Ovary (tissue), 9 donors: ENCODE data around the gene BMS1. TPM values are rescaled to one million over a fixed set of nuclear protein-coding genes. Genes with fewer than 3 reads are reported as not detected.
A peak's percentile ranks its signal among the peaks of the same experiment; 100 is the strongest.

Experiments used
- DNase-seq, 5 donors: peaks; one replicate each; pipeline ENCODE4 v3.0.0-alpha.2; 2019 to 2020
- H3K27ac ChIP-seq, 2 donors: fragments of 200-600 bp; one replicate each; pipeline versions ENCODE4 v1.5.1 to v1.8.0; 2019 to 2022
- H3K27me3 ChIP-seq: fragments of 200-600 bp; one replicate; pipeline ENCODE4 v1.8.0; 2022
- H3K36me3 ChIP-seq: fragments of 200-600 bp; sonication (generic); one replicate; pipeline ENCODE4 v1.5.1; 2019
- H3K4me1 ChIP-seq: one replicate; pipeline ENCODE4 v1.8.1; 2013; ENCODE audit warnings: mild to moderate bottlenecking, moderate library complexity; ENCODE audit not compliant: insufficient read depth
- H3K4me3 ChIP-seq: fragments of 200-600 bp; sonication (generic); one replicate; pipeline ENCODE4 v1.5.1; 2017
- H3K9me3 ChIP-seq, 2 donors: fragments of 200-600 bp in 1 of 2; sonication (generic) in 1 of 2; one replicate each; pipeline versions ENCODE4 v1.5.1 to v1.8.1; 2013 to 2019; ENCODE audit warnings: mild to moderate bottlenecking in 1 of 2, moderate library complexity in 1 of 2
- CTCF ChIP-seq, 3 donors: fragments of 450-650 bp in 2 of 3; fragments of 200-600 bp in 1 of 3; IDR thresholded peaks; one replicate each; pipeline versions ENCODE4 v1.5.1 to v1.8.0; 2016 to 2022; ENCODE audit warnings: antibody characterized with exemption in 3 of 3, mild to moderate bottlenecking in 1 of 3
- EP300 ChIP-seq: sonication (generic); formaldehyde crosslinking; IDR thresholded peaks from one replicate; pipeline ENCODE4 v1.6.1; 2017; ENCODE audit warnings: antibody characterized with exemption
- POLR2A ChIP-seq: fragments of 450-650 bp; IDR thresholded peaks from one replicate; pipeline ENCODE4 v1.6.1; 2017; ENCODE audit warnings: antibody characterized with exemption, mild to moderate bottlenecking, moderate library complexity
- WGBS, 3 donors: extraction: QIAGEN DNeasy Blood & Tissue Kit in 1 of 3; methylation state at CpG; one replicate each; pipeline versions ENCODE4 v1.1.5 to v1.1.7; 2013 to 2017; 5-methylcytosine and 5-hydroxymethylcytosine counted together
- intact Hi-C, 4 donors: fragments of 100-400 bp; cut with DNase I; formaldehyde crosslinking; loops; one replicate each; pipeline versions ENCODE4 v1.11.0 to v1.15.1; 2022 to 2023
- polyA plus RNA-seq, 2 donors: library from polyadenylated mRNA; stranded (reverse); fragments of 200-250 nt in 1 of 2; fragments of 350-450 nt in 1 of 2; fragmentation: Illumina TruSeq in 1 of 2; extraction: RNeasy Lipid Tissue Mini Kit (QIAGEN cat#74804) in 1 of 2; gene quantifications; one replicate each; pipeline ENCODE4 v1.2.3, GENCODE V29; 2013 to 2014
- total RNA-seq, 7 donors: library from RNA; depleted of rRNA in 2 of 7; stranded (reverse); fragments of >200 nt in 2 of 7; fragmentation: NEBNext Ultra II Directional in 3 of 7; extraction: Animal tissue kit (Norgen Biotek cat#: 25700) in 3 of 7; gene quantifications; one replicate each; pipeline versions ENCODE4 v1.1.0 to v1.2.4, GENCODE V29; 2016 to 2023
- donor health status: DM: no; HTN: no; CAD: no; lungs with moderate emphysema.
- donor health status: DM: no; HTN: no; CAD: no.
- donor health status: Bipolar disorder and iron deficiency.
- donor health status: DM: yes; HTN: yes; CAD: no.
- donor health status: DM: no; HTN: no; CAD: no.
- donor health status: DM: yes; HTN: yes; CAD: no.

Gene BMS1
- total and polyA plus RNA-seq, 9 donors: 8.4 to 16.0 (median 13.3) TPM

- H3K36me3 ChIP-seq: no peaks in the 10 kb centered on the region
- no peak for TF ChIP-seq EP300
- no peak for TF ChIP-seq CTCF (IDR thresholded peaks at IDR 0.05)
- TF ChIP-seq POLR2A: no peak
- 54 to 56% (median 56%) methylated on average over 3 of the region's 3 CpGs for WGBS, 3 donors
- DNase-seq: no peak
- no peak overlapping the region for H3K27ac ChIP-seq
- no peak overlapping the region for H3K4me3 ChIP-seq
- no peaks in the 10 kb centered on the region for H3K27me3 ChIP-seq
- no peaks in the 10 kb centered on the region for H3K9me3 ChIP-seq
- intact Hi-C loops: no loop called here
- no peaks in the 10 kb centered on the region for H3K4me1 ChIP-seq
Measured at GRCh38 chr10:42744134-42744701, 38.4 kb upstream of the BMS1 start.

- DNase-seq: peak; percentile 61 to 86 (median 63)
- peak; percentile 25 to 78 (median 36) for TF ChIP-seq CTCF (IDR thresholded peaks at IDR 0.05)
- TF ChIP-seq EP300: no peak
- WGBS, 3 donors: 0 to 1% (median 1%) methylated on average over 24 to 28 of the region's 28 CpGs
- no peaks in the 10 kb centered on the region for H3K27me3 ChIP-seq
- H3K36me3 ChIP-seq: no peaks in the 10 kb centered on the region
- no peak overlapping the region for H3K27ac ChIP-seq
- intact Hi-C loops: loop anchor here in 2 of 4 donors (5.0 to 10.0 kb wide), 2 partner anchors 352 to 354 kb away; no protein-coding TSS in a partner anchor
- H3K4me1 ChIP-seq: peaks cover 8% of the 10 kb centered on the region
- H3K4me3 ChIP-seq: peak overlapping the region; percentile 54
- no peaks in the 10 kb centered on the region for H3K9me3 ChIP-seq
Measured at GRCh38 chr10:42753126-42753506, 29.5 kb upstream of the BMS1 start.

GRCh38 chr10:42753507-42754154, 29.0 kb upstream of the BMS1 start:
- peak in 1 of 5 donors; percentile 40 for DNase-seq
- H3K27ac ChIP-seq: no peak overlapping the region
- no peaks in the 10 kb centered on the region for H3K27me3 ChIP-seq
- no peaks in the 10 kb centered on the region for H3K36me3 ChIP-seq
- peak overlapping the region; percentile 54 for H3K4me3 ChIP-seq
- H3K4me1 ChIP-seq: peaks cover 8% of the 10 kb centered on the region
- intact Hi-C loops: loop anchor here in 2 of 4 donors (5.0 to 10.0 kb wide), 2 partner anchors 351 to 354 kb away; no protein-coding TSS in a partner anchor
- TF ChIP-seq POLR2A (no peak), CTCF (IDR thresholded peaks at IDR 0.05) (no peak), EP300 (no peak)
- 0 to 1% (median 0%) methylated on average over 42 to 51 of the region's 51 CpGs for WGBS, 3 donors
- no peaks in the 10 kb centered on the region for H3K9me3 ChIP-seq

- Histone ChIP-seq H3K27ac (no peak overlapping the region), H3K27me3 (no peaks in the 10 kb centered on the region), H3K36me3 (no peaks in the 10 kb centered on the region), H3K4me3 (peak overlapping the region; percentile 54), H3K4me1 (peaks cover 8% of the 10 kb centered on the region), H3K9me3 (no peaks in the 10 kb centered on the region)
- intact Hi-C loops: loop anchor here in 2 of 4 donors (5.0 to 10.0 kb wide), 2 partner anchors 350 to 353 kb away; no protein-coding TSS in a partner anchor
- DNase-seq: peak in 3 of 5 donors; percentile 21 to 58 (median 36)
- TF ChIP-seq POLR2A (no peak), CTCF (IDR thresholded peaks at IDR 0.05) (no peak), EP300 (no peak)
- 1 to 2% (median 1%) methylated on average over 45 to 89 of the region's 89 CpGs for WGBS, 3 donors
Measured at GRCh38 chr10:42754155-42755027, 28.2 kb upstream of the BMS1 start.
